ENCODE data around the gene RTTN.

The RTTN gene

GRCh38 chr18:70149156-70149555, 56.3 kb downstream of the RTTN start:
- no peak overlapping the region for H3K27ac ChIP-seq (ENCODE audit: low read length, poor library complexity, severe bottlenecking)
- no peak for DNase-seq
- peaks cover under 1% of the 10 kb centered on the region for H3K79me1 ChIP-seq (replicated peaks; ENCODE audit: low read length, poor library complexity, severe bottlenecking)
- no peak overlapping the region for H4K8ac ChIP-seq (ENCODE audit: low read length)
- H3K23ac ChIP-seq (ENCODE audit: low read length in 2 of 2), result no peak overlapping the region
- H2BK12ac ChIP-seq (ENCODE audit: low read length in 2 of 2), result no peak overlapping the region
- no peak overlapping the region for H3K4ac ChIP-seq (ENCODE audit: low read depth in 1 of 2, low read length in 2 of 2)
- H3K36me3 ChIP-seq (ENCODE audit: control insufficient read depth in 1 of 2, insufficient read depth in 2 of 2, low read depth in 1 of 2, low read length in 2 of 2), result peaks cover 0 to 34% of the 10 kb centered on the region in 2 experiments
- H3K4me3 ChIP-seq (ENCODE audit: insufficient read depth in 1 of 2, low read depth in 1 of 2, low read length in 2 of 2), result no peak overlapping the region
- no peak overlapping the region for H2AFZ ChIP-seq (ENCODE audit: low read depth, low read length)
- no peaks in the 10 kb centered on the region for H3K27me3 ChIP-seq (ENCODE audit: control insufficient read depth in 1 of 2, insufficient read depth in 1 of 2, low read length in 2 of 2)
- no peak overlapping the region for H2BK120ac ChIP-seq (ENCODE audit: low read depth, low read length)
- no peak overlapping the region for H4K91ac ChIP-seq (ENCODE audit: low read length)
- H3K4me2 ChIP-seq (ENCODE audit: low read length, poor library complexity, severe bottlenecking), result no peak overlapping the region
- no peak overlapping the region for H2AK5ac ChIP-seq (ENCODE audit: low read length, severe bottlenecking)
- WGBS, result 95% methylated on average over 2 of the region's 2 CpGs
- no peak overlapping the region for H2BK5ac ChIP-seq (ENCODE audit: low read depth, low read length, poor library complexity, severe bottlenecking)
- no peak overlapping the region for H3K9ac ChIP-seq (ENCODE audit: low read length)
- H3K18ac ChIP-seq (ENCODE audit: low read depth in 1 of 2, low read length in 2 of 2), result no peak overlapping the region
- no peak overlapping the region for H2BK15ac ChIP-seq (ENCODE audit: low read depth, poor library complexity, severe bottlenecking)
- no peak overlapping the region for H3K14ac ChIP-seq (ENCODE audit: low read length in 2 of 2)
- no peaks in the 10 kb centered on the region for H3K4me1 ChIP-seq (ENCODE audit: control insufficient read depth, insufficient read depth, low read depth, low read length)
- no peaks in the 10 kb centered on the region for H3K9me3 ChIP-seq (ENCODE audit: control insufficient read depth, low read length)

DNA sequence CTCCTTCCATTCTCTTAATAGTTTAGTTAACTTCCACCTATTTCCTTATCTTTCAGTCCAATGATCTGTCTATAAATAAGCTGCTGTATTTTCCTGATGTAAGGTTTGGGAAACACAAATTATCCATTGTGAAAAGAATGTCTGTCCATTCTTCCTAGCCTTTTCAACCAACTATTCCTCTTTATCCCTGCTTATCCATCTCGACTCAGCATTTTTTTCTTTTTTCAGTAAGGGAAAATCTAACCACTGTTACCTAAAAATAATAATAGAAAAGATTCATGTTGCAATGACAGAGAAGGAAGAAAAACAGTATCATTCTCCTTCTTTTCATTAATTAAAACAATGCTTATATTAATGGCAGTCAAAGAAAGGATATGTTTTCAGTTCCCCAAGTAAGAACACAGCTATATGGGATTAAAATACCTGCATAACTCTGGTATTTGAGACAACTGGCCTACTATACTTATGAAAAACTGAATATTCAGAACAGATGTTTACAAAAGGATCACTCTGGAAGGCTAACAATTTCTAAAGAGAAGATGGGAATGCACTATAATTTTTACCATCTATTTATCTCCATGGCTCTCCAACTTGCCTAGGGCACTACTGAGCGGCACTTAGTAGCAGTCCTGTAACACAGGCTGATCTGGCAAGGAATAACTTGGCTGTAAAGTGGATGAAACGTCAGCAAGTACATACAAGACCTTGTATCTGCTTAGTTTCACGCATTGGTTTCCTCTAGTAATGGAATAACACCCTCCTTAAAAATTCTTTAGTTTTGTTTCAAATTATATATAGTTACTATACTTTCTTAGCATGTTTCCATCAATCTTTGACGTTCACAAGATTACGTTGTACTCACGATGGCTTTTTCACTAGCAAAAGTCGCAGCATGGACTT, 57.2 kb downstream of the RTTN start:
- Histone ChIP-seq H3K18ac (ENCODE audit: low read depth in 1 of 2, low read length in 2 of 2) (no peak overlapping the region), H3K23ac (ENCODE audit: low read length in 2 of 2) (no peak overlapping the region), H2BK120ac (ENCODE audit: low read depth, low read length) (no peak overlapping the region), H3K4ac (ENCODE audit: low read depth in 1 of 2, low read length in 2 of 2) (no peak overlapping the region), H3K4me2 (ENCODE audit: low read length, poor library complexity, severe bottlenecking) (no peak overlapping the region), H3K4me1 (ENCODE audit: control insufficient read depth, insufficient read depth, low read depth, low read length) (no peaks in the 10 kb centered on the region), H2AFZ (ENCODE audit: low read depth, low read length) (no peak overlapping the region), H4K91ac (ENCODE audit: low read length) (no peak overlapping the region), H3K14ac (ENCODE audit: low read length in 2 of 2) (no peak overlapping the region), H3K9me3 (ENCODE audit: control insufficient read depth, low read length) (no peaks in the 10 kb centered on the region), H2AK5ac (ENCODE audit: low read length, severe bottlenecking) (no peak overlapping the region), H2BK5ac (ENCODE audit: low read depth, low read length, poor library complexity, severe bottlenecking) (no peak overlapping the region), H3K36me3 (ENCODE audit: control insufficient read depth in 1 of 2, insufficient read depth in 2 of 2, low read depth in 1 of 2, low read length in 2 of 2) (peaks cover 0 to 34% of the 10 kb centered on the region in 2 experiments), H3K9ac (ENCODE audit: low read length) (no peak overlapping the region), H2BK15ac (ENCODE audit: low read depth, poor library complexity, severe bottlenecking) (no peak overlapping the region), H3K79me1 (replicated peaks; ENCODE audit: low read length, poor library complexity, severe bottlenecking) (peaks cover 1% of the 10 kb centered on the region), H3K27me3 (ENCODE audit: control insufficient read depth in 1 of 2, insufficient read depth in 1 of 2, low read length in 2 of 2) (no peaks in the 10 kb centered on the region), H3K27ac (ENCODE audit: low read length, poor library complexity, severe bottlenecking) (no peak overlapping the region), H2BK12ac (ENCODE audit: low read length in 2 of 2) (no peak overlapping the region), H4K8ac (ENCODE audit: low read length) (no peak overlapping the region), H3K4me3 (ENCODE audit: insufficient read depth in 1 of 2, low read depth in 1 of 2, low read length in 2 of 2) (no peak overlapping the region)
- no peak for DNase-seq
- WGBS, result 98% methylated on average over 5 of the region's 8 CpGs

GRCh38 chr18:70146174-70146573, 59.3 kb downstream of the RTTN start:
- Histone ChIP-seq H3K4me2 (ENCODE audit: low read length, poor library complexity, severe bottlenecking) (no peak overlapping the region), H2BK5ac (ENCODE audit: low read depth, low read length, poor library complexity, severe bottlenecking) (no peak overlapping the region), H4K8ac (ENCODE audit: low read length) (no peak overlapping the region), H3K23ac (ENCODE audit: low read length in 2 of 2) (no peak overlapping the region), H2AK5ac (ENCODE audit: low read length, severe bottlenecking) (no peak overlapping the region), H2BK12ac (ENCODE audit: low read length in 2 of 2) (no peak overlapping the region), H3K4me1 (ENCODE audit: control insufficient read depth, insufficient read depth, low read depth, low read length) (no peaks in the 10 kb centered on the region), H3K9me3 (ENCODE audit: control insufficient read depth, low read length) (no peaks in the 10 kb centered on the region), H3K18ac (ENCODE audit: low read depth in 1 of 2, low read length in 2 of 2) (no peak overlapping the region), H3K79me1 (replicated peaks; ENCODE audit: low read length, poor library complexity, severe bottlenecking) (peaks cover 1% of the 10 kb centered on the region), H2BK120ac (ENCODE audit: low read depth, low read length) (no peak overlapping the region), H3K4ac (ENCODE audit: low read depth in 1 of 2, low read length in 2 of 2) (no peak overlapping the region), H3K4me3 (ENCODE audit: insufficient read depth in 1 of 2, low read depth in 1 of 2, low read length in 2 of 2) (no peak overlapping the region), H3K14ac (ENCODE audit: low read length in 2 of 2) (no peak overlapping the region), H3K27ac (ENCODE audit: low read length, poor library complexity, severe bottlenecking) (no peak overlapping the region), H2BK15ac (ENCODE audit: low read depth, poor library complexity, severe bottlenecking) (no peak overlapping the region), H3K9ac (ENCODE audit: low read length) (no peak overlapping the region), H3K36me3 (ENCODE audit: control insufficient read depth in 1 of 2, insufficient read depth in 2 of 2, low read depth in 1 of 2, low read length in 2 of 2) (peaks cover 0 to 37% of the 10 kb centered on the region in 2 experiments), H2AFZ (ENCODE audit: low read depth, low read length) (no peak overlapping the region), H4K91ac (ENCODE audit: low read length) (no peak overlapping the region), H3K27me3 (ENCODE audit: control insufficient read depth in 1 of 2, insufficient read depth in 1 of 2, low read length in 2 of 2) (no peaks in the 10 kb centered on the region)
- no peak for DNase-seq
- WGBS, result 88% methylated on average over 1 of the region's 2 CpGs

- no peak overlapping the region for H3K4me2 ChIP-seq (ENCODE audit: low read length, poor library complexity, severe bottlenecking)
- no peaks in the 10 kb centered on the region for H3K9me3 ChIP-seq (ENCODE audit: control insufficient read depth, low read length)
- H3K4me3 ChIP-seq (ENCODE audit: insufficient read depth in 1 of 2, low read depth in 1 of 2, low read length in 2 of 2), result no peak overlapping the region
- H3K36me3 ChIP-seq (ENCODE audit: control insufficient read depth in 1 of 2, insufficient read depth in 2 of 2, low read depth in 1 of 2, low read length in 2 of 2), result peaks cover 0 to 20% of the 10 kb centered on the region in 2 experiments
- no peak overlapping the region for H2AFZ ChIP-seq (ENCODE audit: low read depth, low read length)
- H2BK12ac ChIP-seq (ENCODE audit: low read length in 2 of 2), result no peak overlapping the region
- no peak overlapping the region for H3K18ac ChIP-seq (ENCODE audit: low read depth in 1 of 2, low read length in 2 of 2)
- H3K14ac ChIP-seq (ENCODE audit: low read length in 2 of 2), result no peak overlapping the region
- no peak for DNase-seq
- H3K4ac ChIP-seq (ENCODE audit: low read depth in 1 of 2, low read length in 2 of 2), result no peak overlapping the region
- H3K4me1 ChIP-seq (ENCODE audit: control insufficient read depth, insufficient read depth, low read depth, low read length), result no peaks in the 10 kb centered on the region
- no peak overlapping the region for H4K91ac ChIP-seq (ENCODE audit: low read length)
- no peak overlapping the region for H2BK120ac ChIP-seq (ENCODE audit: low read depth, low read length)
- peaks cover 1% of the 10 kb centered on the region for H3K79me1 ChIP-seq (replicated peaks; ENCODE audit: low read length, poor library complexity, severe bottlenecking)
- H2AK5ac ChIP-seq (ENCODE audit: low read length, severe bottlenecking), result no peak overlapping the region
- no peak overlapping the region for H4K8ac ChIP-seq (ENCODE audit: low read length)
- no peak overlapping the region for H3K9ac ChIP-seq (ENCODE audit: low read length)
- H3K27me3 ChIP-seq (ENCODE audit: control insufficient read depth in 1 of 2, insufficient read depth in 1 of 2, low read length in 2 of 2), result no peaks in the 10 kb centered on the region
- H2BK5ac ChIP-seq (ENCODE audit: low read depth, low read length, poor library complexity, severe bottlenecking), result no peak overlapping the region
- no peak overlapping the region for H2BK15ac ChIP-seq (ENCODE audit: low read depth, poor library complexity, severe bottlenecking)
- H3K27ac ChIP-seq (ENCODE audit: low read length, poor library complexity, severe bottlenecking), result no peak overlapping the region
- H3K23ac ChIP-seq (ENCODE audit: low read length in 2 of 2), result no peak overlapping the region
- 99% methylated on average over 3 of the region's 3 CpGs for WGBS
Observed at GRCh38 chr18:70142001-70142400, 63.5 kb downstream of the RTTN start.

Measured in mesenchymal stem cell (in vitro differentiated cells and primary cell).